Esophagus mucosa (tissue), 1 donor: ENCODE data around the gene CIB2. TPM values are rescaled to one million over a fixed set of nuclear protein-coding genes. Genes with fewer than 3 reads are reported as not detected.

Source experiments
- ATAC-seq: fragments of 200-7000 bp; cut with Tn5 transposase; one replicate; pipeline ENCODE4 v1.9.1; 2020
- total RNA-seq: library from RNA; stranded (reverse); gene quantifications from one replicate; pipeline ENCODE4 v1.2.4, GENCODE V29; 2023
- donor health status: DM: yes; HTN: yes; CAD: no.

CIB2 gene
- total RNA-seq, 1 donor from 2014 or later: 5.6 TPM

- ATAC-seq: peak; percentile 97
Observed at GRCh38 chr15:78149068-78149804, 18.0 kb upstream of the CIB2 start, which contains the start of gene IDH3A. TSS of gene IDH3A (plus strand) at chr15:78149362. CDS start at chr15:78149404, 42 bp downstream.

GRCh38 chr15:78148392-78149067 lies 17.3 kb upstream of the CIB2 start:
- no peak for ATAC-seq

GRCh38 chr15:78147566-78147965 lies 16.3 kb upstream of the CIB2 start:
- no peak for ATAC-seq

GRCh38 chr15:78146425-78147154 lies 15.3 kb upstream of the CIB2 start:
- ATAC-seq: peak; percentile 4

GRCh38 chr15:78142332-78142731 lies 11.1 kb upstream of the CIB2 start:
- ATAC-seq: no peak

GRCh38 chr15:78140292-78140691 lies 9.0 kb upstream of the CIB2 start:
- no peak for ATAC-seq

GRCh38 chr15:78139578-78139977 lies 8.3 kb upstream of the CIB2 start:
- no peak for ATAC-seq

- ATAC-seq: peak; percentile 87
Observed at GRCh38 chr15:78133801-78134200, 2.6 kb upstream of the CIB2 start.

- ATAC-seq: no peak
Observed at GRCh38 chr15:78130466-78131294, 565 bp downstream of the CIB2 start.

- ATAC-seq: no peak
Observed at GRCh38 chr15:78129751-78130287, 1.4 kb downstream of the CIB2 start.

- ATAC-seq: no peak
Observed at GRCh38 chr15:78129077-78129750, 2.0 kb downstream of the CIB2 start.

- ATAC-seq: no peak
Observed at GRCh38 chr15:78127882-78128281, 3.4 kb downstream of the CIB2 start.

- ATAC-seq: no peak
Observed at GRCh38 chr15:78125267-78125666, 6.0 kb downstream of the CIB2 start.

- ATAC-seq: no peak
Observed at GRCh38 chr15:78120523-78120922, 10.7 kb downstream of the CIB2 start.

- no peak for ATAC-seq
Observed at GRCh38 chr15:78112551-78112950, 18.7 kb downstream of the CIB2 start.

- ATAC-seq: no peak
Observed at GRCh38 chr15:78111788-78112187, 19.5 kb downstream of the CIB2 start.

- no peak for ATAC-seq
Observed at GRCh38 chr15:78110916-78111475, 20.2 kb downstream of the CIB2 start.

- no peak for ATAC-seq
Observed at GRCh38 chr15:78110096-78110495, 21.1 kb downstream of the CIB2 start.

GRCh38 chr15:78109156-78109555 lies 22.1 kb downstream of the CIB2 start:
- ATAC-seq: no peak

GRCh38 chr15:78108300-78109084 lies 22.8 kb downstream of the CIB2 start:
- ATAC-seq: peak; percentile 78
